Neural cell (in vitro differentiated cells): ENCODE measurements around the gene GPNMB. TPM values are rescaled to one million over a fixed set of nuclear protein-coding genes. Genes with fewer than 3 reads are reported as not detected.

Source experiments
- H2AFZ ChIP-seq: fragments of 200-600, 300-800 bp; sonication (generic), shearing (Covaris generic); 2 replicates; pipeline ENCODE4 v1.6.0; 2014; ENCODE audit warnings: low read depth, mild to moderate bottlenecking, antibody characterized with exemption, low read length, moderate library complexity
- H3F3A ChIP-seq: fragments of 200-600 bp; shearing (Covaris generic); 2 replicates; pipeline ENCODE4 v1.6.1; 2016; ENCODE audit warnings: mild to moderate bottlenecking, moderate library complexity, mixed read lengths, antibody characterized with exemption, low read length; ENCODE audit not compliant: insufficient read depth, poor library complexity, severe bottlenecking
- H3K27ac ChIP-seq: fragments of 200-600, 300-800 bp; sonication (generic), shearing (Covaris generic); 2 replicates; pipeline ENCODE4 v1.5.1; 2014; ENCODE audit warnings: mild to moderate bottlenecking, low read length, moderate library complexity
- H3K27me3 ChIP-seq: fragments of 300-800, 200-600 bp; sonication (generic), shearing (Covaris generic); 2 replicates; pipeline ENCODE4 v1.6.0; 2014; ENCODE audit warnings: mild to moderate bottlenecking, low read depth, low read length, moderate library complexity; ENCODE audit not compliant: insufficient read depth
- H3K36me3 ChIP-seq: fragments of 300-800, 200-600 bp; sonication (generic), shearing (Covaris generic); 2 replicates; pipeline ENCODE4 v1.5.1; 2014; ENCODE audit warnings: mild to moderate bottlenecking, antibody characterized with exemption, low read length, moderate library complexity; ENCODE audit not compliant: insufficient read depth
- H3K4me2 ChIP-seq: fragments of 300-800, 200-600 bp; sonication (generic), shearing (Covaris generic); 2 replicates; pipeline ENCODE4 v1.6.0; 2014; ENCODE audit warnings: mild to moderate bottlenecking, low read length
- H3K4me3 ChIP-seq: fragments of 300-800, 200-600 bp; sonication (generic), shearing (Covaris generic); 2 replicates; pipeline ENCODE4 v1.5.1; 2014; ENCODE audit warnings: mild to moderate bottlenecking, low read length, moderate library complexity
- H3K79me2 ChIP-seq: fragments of 200-600 bp; shearing (Covaris generic); replicated peaks from 2 replicates; pipeline ENCODE4 v1.6.0; 2014; ENCODE audit warnings: mild to moderate bottlenecking, low read length, moderate library complexity; ENCODE audit not compliant: insufficient read depth
- H3K9ac ChIP-seq: fragments of 300-800, 200-600 bp; sonication (generic), shearing (Covaris generic); 2 replicates; pipeline ENCODE4 v1.6.1; 2016; ENCODE audit warnings: mild to moderate bottlenecking, low read length, mixed read lengths
- H3K9me2 ChIP-seq: fragments of 200-600 bp; shearing (Covaris generic); 2 replicates; pipeline ENCODE4 v1.6.1; 2016; ENCODE audit warnings: mild to moderate bottlenecking, low read length, mixed read lengths; ENCODE audit not compliant: insufficient read depth
- H3K9me3 ChIP-seq: fragments of 200-600, 300-800 bp; sonication (generic), shearing (Covaris generic); 2 replicates; pipeline ENCODE4 v1.6.1; 2016; ENCODE audit warnings: mild to moderate bottlenecking, mixed run types, low read length, moderate library complexity, mixed read lengths
- H4K20me1 ChIP-seq: fragments of 200-600 bp; shearing (Covaris generic); 2 replicates; pipeline ENCODE4 v1.6.1; 2016; ENCODE audit warnings: mild to moderate bottlenecking, mixed run types; ENCODE audit not compliant: insufficient read depth
- EP300 ChIP-seq: fragments of 450-650 bp; conservative IDR thresholded peaks from 2 replicates; pipeline ENCODE4 v1.6.1; 2014; ENCODE audit warnings: antibody characterized with exemption, mild to moderate bottlenecking, moderate library complexity; ENCODE audit not compliant: poor library complexity, severe bottlenecking
- EZH2 ChIP-seq: fragments of 200-600, 300-800 bp; shearing (Covaris generic), sonication (generic); IDR thresholded peaks from 2 replicates; pipeline ENCODE4 v1.6.1; 2014; ENCODE audit warnings: antibody characterized with exemption, low read length, borderline replicate concordance, mild to moderate bottlenecking; ENCODE audit not compliant: insufficient read depth, poor library complexity, severe bottlenecking
- MXI1 ChIP-seq: fragments of 450-650 bp; conservative IDR thresholded peaks from 2 replicates; pipeline ENCODE4 v1.6.1; 2014; ENCODE audit warnings: antibody characterized with exemption, mild to moderate bottlenecking; ENCODE audit not compliant: poor library complexity, severe bottlenecking
- POLR2AphosphoS5 ChIP-seq: IDR thresholded peaks from 2 replicates; pipeline ENCODE4 v1.6.1; 2012
- RAD21 ChIP-seq: fragments of 450-650 bp; conservative IDR thresholded peaks from 2 replicates; pipeline ENCODE4 v1.6.1; 2014; ENCODE audit warnings: antibody characterized with exemption, mild to moderate bottlenecking, moderate library complexity
- SMC3 ChIP-seq: fragments of 450-650 bp; conservative IDR thresholded peaks from 2 replicates; pipeline ENCODE4 v1.6.1; 2014; ENCODE audit warnings: antibody characterized with exemption, mild to moderate bottlenecking, moderate library complexity; ENCODE audit not compliant: poor library complexity
- TAF1 ChIP-seq: IDR thresholded peaks from 2 replicates; pipeline ENCODE4 v1.6.1; 2012; ENCODE audit warnings: low read depth
- polyA plus RNA-seq: library from polyadenylated mRNA; depleted of rRNA; stranded (reverse); fragments of >200 nt; gene quantifications from 2 replicates; pipeline ENCODE4 v1.2.3, GENCODE V29; 2014
- TF ChIP-seq, protein P1 (sequence below): IDR thresholded peaks from 2 replicates; pipeline ENCODE4 v1.6.1; 2012; ENCODE audit warnings: borderline replicate concordance
- TF ChIP-seq, protein P2 (sequence below): fragments of 450-650 bp; IDR thresholded peaks from 2 replicates; pipeline ENCODE4 v1.5.1; 2014; ENCODE audit warnings: antibody characterized with exemption, mild to moderate bottlenecking, moderate library complexity; ENCODE audit not compliant: poor library complexity, severe bottlenecking

The GPNMB gene
- polyA plus RNA-seq, 1 donor from 2014 or later, result not detected

DNA sequence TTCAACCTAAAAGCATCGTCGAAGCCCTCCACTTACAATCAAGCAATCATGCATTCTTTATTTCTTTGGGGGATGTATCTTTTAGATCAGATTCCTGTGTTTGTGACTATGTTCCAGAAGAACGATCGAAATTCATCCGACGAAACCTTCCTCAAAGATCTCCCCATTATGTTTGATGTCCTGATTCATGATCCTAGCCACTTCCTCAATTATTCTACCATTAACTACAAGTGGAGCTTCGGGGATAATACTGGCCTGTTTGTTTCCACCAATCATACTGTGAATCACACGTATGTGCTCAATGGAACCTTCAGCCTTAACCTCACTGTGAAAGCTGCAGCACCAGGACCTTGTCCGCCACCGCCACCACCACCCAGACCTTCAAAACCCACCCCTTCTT is 13.8 kb downstream of the GPNMB start:
- Histone ChIP-seq H3K4me3 (no peak overlapping the region), H3K27ac (no peak overlapping the region), H3K79me2 (no peaks in the 10 kb centered on the region), H3K9me3 (no peaks in the 10 kb centered on the region), H3K36me3 (no peaks in the 10 kb centered on the region), H3F3A (no peaks in the 10 kb centered on the region), H3K27me3 (no peaks in the 10 kb centered on the region), H3K9me2 (no peaks in the 10 kb centered on the region), H4K20me1 (no peaks in the 10 kb centered on the region), H2AFZ (no peak overlapping the region), H3K9ac (no peak overlapping the region), H3K4me2 (no peak overlapping the region)
- TF ChIP-seq RAD21, result no peak
- TF ChIP-seq MXI1, result no peak
- TF ChIP-seq EZH2, result no peak

DNA sequence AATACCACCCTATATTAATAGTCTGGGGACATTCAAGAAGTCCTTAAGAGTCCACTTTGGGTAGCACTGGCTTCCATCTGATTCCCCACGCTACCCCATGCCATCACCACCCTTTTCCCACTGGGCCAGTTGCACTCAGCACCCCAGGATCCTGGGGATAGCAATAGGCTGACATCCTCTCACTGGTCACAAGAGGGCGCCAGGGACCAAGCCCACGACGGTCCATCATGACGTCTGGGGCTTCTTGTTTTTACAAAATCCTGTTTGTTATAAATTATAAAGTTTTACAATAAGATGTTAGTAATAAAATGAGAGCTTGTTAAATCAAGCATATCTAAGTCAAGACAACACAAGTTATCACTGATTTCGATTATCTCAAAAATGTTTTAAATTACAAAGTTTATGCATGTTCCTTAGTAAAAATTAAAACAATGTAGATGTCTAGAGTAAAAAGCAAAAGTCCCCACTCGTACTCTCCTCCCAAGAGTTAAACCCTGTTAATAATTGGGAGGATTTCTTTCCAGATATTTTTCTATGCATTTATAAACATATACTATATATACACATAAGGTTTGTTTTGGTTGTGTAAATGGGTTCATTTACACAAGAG is 15.4 kb downstream of the GPNMB start:
- H3K79me2 ChIP-seq, result no peaks in the 10 kb centered on the region
- no peaks in the 10 kb centered on the region for H3K36me3 ChIP-seq
- peak; percentile 46 for TF ChIP-seq SMC3
- TF ChIP-seq EZH2, result no peak
- TF ChIP-seq, protein P1, sequence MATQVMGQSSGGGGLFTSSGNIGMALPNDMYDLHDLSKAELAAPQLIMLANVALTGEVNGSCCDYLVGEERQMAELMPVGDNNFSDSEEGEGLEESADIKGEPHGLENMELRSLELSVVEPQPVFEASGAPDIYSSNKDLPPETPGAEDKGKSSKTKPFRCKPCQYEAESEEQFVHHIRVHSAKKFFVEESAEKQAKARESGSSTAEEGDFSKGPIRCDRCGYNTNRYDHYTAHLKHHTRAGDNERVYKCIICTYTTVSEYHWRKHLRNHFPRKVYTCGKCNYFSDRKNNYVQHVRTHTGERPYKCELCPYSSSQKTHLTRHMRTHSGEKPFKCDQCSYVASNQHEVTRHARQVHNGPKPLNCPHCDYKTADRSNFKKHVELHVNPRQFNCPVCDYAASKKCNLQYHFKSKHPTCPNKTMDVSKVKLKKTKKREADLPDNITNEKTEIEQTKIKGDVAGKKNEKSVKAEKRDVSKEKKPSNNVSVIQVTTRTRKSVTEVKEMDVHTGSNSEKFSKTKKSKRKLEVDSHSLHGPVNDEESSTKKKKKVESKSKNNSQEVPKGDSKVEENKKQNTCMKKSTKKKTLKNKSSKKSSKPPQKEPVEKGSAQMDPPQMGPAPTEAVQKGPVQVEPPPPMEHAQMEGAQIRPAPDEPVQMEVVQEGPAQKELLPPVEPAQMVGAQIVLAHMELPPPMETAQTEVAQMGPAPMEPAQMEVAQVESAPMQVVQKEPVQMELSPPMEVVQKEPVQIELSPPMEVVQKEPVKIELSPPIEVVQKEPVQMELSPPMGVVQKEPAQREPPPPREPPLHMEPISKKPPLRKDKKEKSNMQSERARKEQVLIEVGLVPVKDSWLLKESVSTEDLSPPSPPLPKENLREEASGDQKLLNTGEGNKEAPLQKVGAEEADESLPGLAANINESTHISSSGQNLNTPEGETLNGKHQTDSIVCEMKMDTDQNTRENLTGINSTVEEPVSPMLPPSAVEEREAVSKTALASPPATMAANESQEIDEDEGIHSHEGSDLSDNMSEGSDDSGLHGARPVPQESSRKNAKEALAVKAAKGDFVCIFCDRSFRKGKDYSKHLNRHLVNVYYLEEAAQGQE, result no peak
- TF ChIP-seq EP300, result no peak
- no peak for TF ChIP-seq POLR2AphosphoS5
- TF ChIP-seq MXI1, result no peak
- TF ChIP-seq, protein P2, sequence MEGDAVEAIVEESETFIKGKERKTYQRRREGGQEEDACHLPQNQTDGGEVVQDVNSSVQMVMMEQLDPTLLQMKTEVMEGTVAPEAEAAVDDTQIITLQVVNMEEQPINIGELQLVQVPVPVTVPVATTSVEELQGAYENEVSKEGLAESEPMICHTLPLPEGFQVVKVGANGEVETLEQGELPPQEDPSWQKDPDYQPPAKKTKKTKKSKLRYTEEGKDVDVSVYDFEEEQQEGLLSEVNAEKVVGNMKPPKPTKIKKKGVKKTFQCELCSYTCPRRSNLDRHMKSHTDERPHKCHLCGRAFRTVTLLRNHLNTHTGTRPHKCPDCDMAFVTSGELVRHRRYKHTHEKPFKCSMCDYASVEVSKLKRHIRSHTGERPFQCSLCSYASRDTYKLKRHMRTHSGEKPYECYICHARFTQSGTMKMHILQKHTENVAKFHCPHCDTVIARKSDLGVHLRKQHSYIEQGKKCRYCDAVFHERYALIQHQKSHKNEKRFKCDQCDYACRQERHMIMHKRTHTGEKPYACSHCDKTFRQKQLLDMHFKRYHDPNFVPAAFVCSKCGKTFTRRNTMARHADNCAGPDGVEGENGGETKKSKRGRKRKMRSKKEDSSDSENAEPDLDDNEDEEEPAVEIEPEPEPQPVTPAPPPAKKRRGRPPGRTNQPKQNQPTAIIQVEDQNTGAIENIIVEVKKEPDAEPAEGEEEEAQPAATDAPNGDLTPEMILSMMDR, result peak; percentile 61
- TF ChIP-seq TAF1, result no peak
- peak; percentile 59 for TF ChIP-seq RAD21
- H4K20me1 ChIP-seq, result no peaks in the 10 kb centered on the region
- H3K9me3 ChIP-seq, result no peaks in the 10 kb centered on the region
- H3K27ac ChIP-seq, result no peak overlapping the region
- H3K9me2 ChIP-seq, result no peaks in the 10 kb centered on the region
- H3K27me3 ChIP-seq, result no peaks in the 10 kb centered on the region
- H3K4me3 ChIP-seq, result no peak overlapping the region
- no peaks in the 10 kb centered on the region for H3F3A ChIP-seq
- no peak overlapping the region for H3K4me2 ChIP-seq
- H3K9ac ChIP-seq, result no peak overlapping the region
- H2AFZ ChIP-seq, result no peak overlapping the region
